ENCODE data around the gene DNAJC3. TPM values are rescaled to one million over a fixed set of nuclear protein-coding genes. Genes with fewer than 3 reads are reported as not detected.

Gene DNAJC3
- total RNA-seq, 4 donors from 2014 or later: 27.8 to 40.6 (median 34.6) TPM

GRCh38 chr13:95671597-95671996 lies 5.3 kb upstream of the DNAJC3 start:
- no peak overlapping the region for H3K4me3 ChIP-seq
- H3K27me3 ChIP-seq: no peaks in the 10 kb centered on the region
- no peak overlapping the region for H3K27ac ChIP-seq
- intact Hi-C loops (cut with DNase I): no loop called here
- H3K4me1 ChIP-seq: peaks cover 0 to 18% (median 3%) of the 10 kb centered on the region in 3 donors
- 89% methylated on average over 3 of the region's 5 CpGs; no CpG with 5 or more reads in 1 of the 2 donors for WGBS, 2 donors
- peaks cover 0 to 55% (median 25%) of the 10 kb centered on the region in 3 donors for H3K9me3 ChIP-seq
- DNase-seq: no peak
- TF ChIP-seq, protein P1, sequence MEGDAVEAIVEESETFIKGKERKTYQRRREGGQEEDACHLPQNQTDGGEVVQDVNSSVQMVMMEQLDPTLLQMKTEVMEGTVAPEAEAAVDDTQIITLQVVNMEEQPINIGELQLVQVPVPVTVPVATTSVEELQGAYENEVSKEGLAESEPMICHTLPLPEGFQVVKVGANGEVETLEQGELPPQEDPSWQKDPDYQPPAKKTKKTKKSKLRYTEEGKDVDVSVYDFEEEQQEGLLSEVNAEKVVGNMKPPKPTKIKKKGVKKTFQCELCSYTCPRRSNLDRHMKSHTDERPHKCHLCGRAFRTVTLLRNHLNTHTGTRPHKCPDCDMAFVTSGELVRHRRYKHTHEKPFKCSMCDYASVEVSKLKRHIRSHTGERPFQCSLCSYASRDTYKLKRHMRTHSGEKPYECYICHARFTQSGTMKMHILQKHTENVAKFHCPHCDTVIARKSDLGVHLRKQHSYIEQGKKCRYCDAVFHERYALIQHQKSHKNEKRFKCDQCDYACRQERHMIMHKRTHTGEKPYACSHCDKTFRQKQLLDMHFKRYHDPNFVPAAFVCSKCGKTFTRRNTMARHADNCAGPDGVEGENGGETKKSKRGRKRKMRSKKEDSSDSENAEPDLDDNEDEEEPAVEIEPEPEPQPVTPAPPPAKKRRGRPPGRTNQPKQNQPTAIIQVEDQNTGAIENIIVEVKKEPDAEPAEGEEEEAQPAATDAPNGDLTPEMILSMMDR (IDR thresholded peaks at IDR 0.05): no peak
- no peak for TF ChIP-seq POLR2A (IDR thresholded peaks at IDR 0.05)
- no peaks in the 10 kb centered on the region for H3K36me3 ChIP-seq

- H3K27me3 ChIP-seq: no peaks in the 10 kb centered on the region
- no peak for TF ChIP-seq POLR2A (IDR thresholded peaks at IDR 0.05)
- TF ChIP-seq, protein P1 (IDR thresholded peaks at IDR 0.05): no peak
- WGBS, 2 donors: 1% methylated on average over 13 to 32 of the region's 32 CpGs
- peak overlapping the region; percentile 97 to 99 (median 98) for H3K27ac ChIP-seq
- peak overlapping the region; percentile 86 to 98 (median 93) for H3K4me3 ChIP-seq
- no peak for DNase-seq
- peaks cover 0 to 10% (median 1%) of the 10 kb centered on the region in 3 donors for H3K9me3 ChIP-seq
- intact Hi-C loops (cut with DNase I): no loop called here
- H3K36me3 ChIP-seq: no peaks in the 10 kb centered on the region
- H3K4me1 ChIP-seq: peaks cover 3 to 48% (median 10%) of the 10 kb centered on the region in 3 donors
Measured at GRCh38 chr13:95676105-95676761, 706 bp upstream of the DNAJC3 start.

GRCh38 chr13:95677564-95678266 lies 776 bp downstream of the DNAJC3 start:
- peak overlapping the region; percentile 96 to 99 (median 97) for H3K27ac ChIP-seq
- H3K36me3 ChIP-seq: no peaks in the 10 kb centered on the region
- intact Hi-C loops (cut with DNase I): no loop called here
- H3K27me3 ChIP-seq: no peaks in the 10 kb centered on the region
- WGBS, 2 donors: 0% methylated on average over 18 to 22 of the region's 30 CpGs
- H3K9me3 ChIP-seq: no peaks in the 10 kb centered on the region
- no peak for DNase-seq
- peak overlapping the region; percentile 86 to 98 (median 93) for H3K4me3 ChIP-seq
- TF ChIP-seq POLR2A (IDR thresholded peaks at IDR 0.05): no peak
- TF ChIP-seq, protein P1 (IDR thresholded peaks at IDR 0.05): no peak
- peaks cover 4 to 61% (median 14%) of the 10 kb centered on the region in 3 donors for H3K4me1 ChIP-seq

- DNase-seq: no peak
- WGBS, 2 donors: 60 to 84% methylated on average over 4 of the region's 4 CpGs
- Histone ChIP-seq H3K4me1 (peaks cover 4 to 61% (median 14%) of the 10 kb centered on the region in 3 donors), H3K27ac (no peak overlapping the region), H3K9me3 (no peaks in the 10 kb centered on the region), H3K27me3 (no peaks in the 10 kb centered on the region), H3K4me3 (no peak overlapping the region), H3K36me3 (no peaks in the 10 kb centered on the region)
- intact Hi-C loops (cut with DNase I): no loop called here
- TF ChIP-seq, protein P1 (IDR thresholded peaks at IDR 0.05): no peak
- no peak for TF ChIP-seq POLR2A (IDR thresholded peaks at IDR 0.05)
Measured at GRCh38 chr13:95678967-95679366, 2.0 kb downstream of the DNAJC3 start.

GRCh38 chr13:95679722-95680121 lies 2.8 kb downstream of the DNAJC3 start:
- H3K36me3 ChIP-seq: no peaks in the 10 kb centered on the region
- no peak overlapping the region for H3K27ac ChIP-seq
- DNase-seq: no peak
- H3K4me1 ChIP-seq: peaks cover 4 to 61% (median 14%) of the 10 kb centered on the region in 3 donors
- TF ChIP-seq POLR2A (IDR thresholded peaks at IDR 0.05): no peak
- TF ChIP-seq, protein P1 (IDR thresholded peaks at IDR 0.05): no peak
- H3K4me3 ChIP-seq: no peak overlapping the region
- intact Hi-C loops (cut with DNase I): no loop called here
- WGBS, 2 donors: 41 to 47% methylated on average over 2 of the region's 2 CpGs
- no peaks in the 10 kb centered on the region for H3K27me3 ChIP-seq
- no peaks in the 10 kb centered on the region for H3K9me3 ChIP-seq
